Spleen (tissue), 7 donors: ENCODE data around the gene SNRPD3.

Source experiments
- POLR2A ChIP-seq, 3 donors: fragments of 450-650 bp; IDR thresholded peaks; one replicate each; pipeline ENCODE4 v1.5.1; 2017; ENCODE audit warnings: antibody characterized with exemption in 3 of 3, mild to moderate bottlenecking in 1 of 3
- TF ChIP-seq, protein P1 (sequence below), 11 experiments: fragments of 200-600 bp in 7 of 11; fragments of 450-650 bp in 4 of 11; sonication (generic) in 4 of 11; IDR thresholded peaks in 8 of 11; conservative IDR thresholded peaks in 3 of 11; 1 replicate in 7 of 11; 2 replicates in 4 of 11; pipeline versions ENCODE4 v1.4.0 to v1.8.0; 2016 to 2021; ENCODE audit warnings: antibody characterized with exemption in 11 of 11, inconsistent platforms in 4 of 11, mild to moderate bottlenecking in 1 of 11
- donor health status: DM: no; HTN: no; CAD: no; lungs with moderate emphysema.
- donor health status: DM: no; HTN: no; CAD: no.
- donor health status: DM: no; HTN: no; CAD: no.

GRCh38 chr22:24514241-24515026, 41.4 kb upstream of the SNRPD3 start:
- TF ChIP-seq, protein P1, sequence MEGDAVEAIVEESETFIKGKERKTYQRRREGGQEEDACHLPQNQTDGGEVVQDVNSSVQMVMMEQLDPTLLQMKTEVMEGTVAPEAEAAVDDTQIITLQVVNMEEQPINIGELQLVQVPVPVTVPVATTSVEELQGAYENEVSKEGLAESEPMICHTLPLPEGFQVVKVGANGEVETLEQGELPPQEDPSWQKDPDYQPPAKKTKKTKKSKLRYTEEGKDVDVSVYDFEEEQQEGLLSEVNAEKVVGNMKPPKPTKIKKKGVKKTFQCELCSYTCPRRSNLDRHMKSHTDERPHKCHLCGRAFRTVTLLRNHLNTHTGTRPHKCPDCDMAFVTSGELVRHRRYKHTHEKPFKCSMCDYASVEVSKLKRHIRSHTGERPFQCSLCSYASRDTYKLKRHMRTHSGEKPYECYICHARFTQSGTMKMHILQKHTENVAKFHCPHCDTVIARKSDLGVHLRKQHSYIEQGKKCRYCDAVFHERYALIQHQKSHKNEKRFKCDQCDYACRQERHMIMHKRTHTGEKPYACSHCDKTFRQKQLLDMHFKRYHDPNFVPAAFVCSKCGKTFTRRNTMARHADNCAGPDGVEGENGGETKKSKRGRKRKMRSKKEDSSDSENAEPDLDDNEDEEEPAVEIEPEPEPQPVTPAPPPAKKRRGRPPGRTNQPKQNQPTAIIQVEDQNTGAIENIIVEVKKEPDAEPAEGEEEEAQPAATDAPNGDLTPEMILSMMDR (IDR thresholded peaks at IDR 0.05 in 8 of 11, conservative IDR thresholded peaks at IDR 0.05 in 3 of 11) = no peak
- no peak for TF ChIP-seq POLR2A (IDR thresholded peaks at IDR 0.05)
